Neural progenitor cell (in vitro differentiated cells): ENCODE measurements around the gene FAM163B.
"Not testable (repeated sequence)": the region's sequence is repeated elsewhere in the genome, so short reads cannot be mapped to it uniquely, and the experiment has no call there.

Experiments used
- EZH2 ChIP-seq: fragments of 200-600 bp; sonication (generic); IDR thresholded peaks from 2 replicates; pipeline ENCODE4 v1.6.1; 2017; ENCODE audit warnings: antibody characterized with exemption, mild to moderate bottlenecking, moderate library complexity
- TF ChIP-seq, protein P1 (sequence below): fragments of 200-600 bp; sonication (generic); IDR thresholded peaks from 2 replicates; pipeline ENCODE4 v1.5.1; 2017; ENCODE audit warnings: antibody characterized with exemption, mild to moderate bottlenecking

DNA sequence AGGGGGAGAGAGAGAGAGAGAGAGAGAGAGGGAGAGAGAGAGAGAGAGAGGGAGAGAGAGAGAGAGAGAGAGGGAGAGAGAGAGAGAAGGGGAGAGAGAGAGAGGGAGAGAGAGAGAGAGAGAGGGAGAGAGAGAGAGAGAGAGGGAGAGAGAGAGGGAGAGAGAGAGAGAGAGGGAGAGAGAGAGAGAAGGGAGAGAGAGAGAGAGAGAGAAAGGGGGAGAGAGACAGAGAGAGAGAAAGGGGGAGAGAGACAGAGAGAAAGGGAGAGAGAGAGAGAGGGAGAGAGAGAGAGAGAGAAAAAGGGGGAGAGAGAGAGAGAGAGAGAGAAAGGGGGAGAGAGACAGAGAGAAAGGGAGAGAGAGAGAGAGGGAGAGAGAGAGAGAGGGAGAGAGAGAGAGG, 45.4 kb downstream of the FAM163B start:
- TF ChIP-seq, protein P1, sequence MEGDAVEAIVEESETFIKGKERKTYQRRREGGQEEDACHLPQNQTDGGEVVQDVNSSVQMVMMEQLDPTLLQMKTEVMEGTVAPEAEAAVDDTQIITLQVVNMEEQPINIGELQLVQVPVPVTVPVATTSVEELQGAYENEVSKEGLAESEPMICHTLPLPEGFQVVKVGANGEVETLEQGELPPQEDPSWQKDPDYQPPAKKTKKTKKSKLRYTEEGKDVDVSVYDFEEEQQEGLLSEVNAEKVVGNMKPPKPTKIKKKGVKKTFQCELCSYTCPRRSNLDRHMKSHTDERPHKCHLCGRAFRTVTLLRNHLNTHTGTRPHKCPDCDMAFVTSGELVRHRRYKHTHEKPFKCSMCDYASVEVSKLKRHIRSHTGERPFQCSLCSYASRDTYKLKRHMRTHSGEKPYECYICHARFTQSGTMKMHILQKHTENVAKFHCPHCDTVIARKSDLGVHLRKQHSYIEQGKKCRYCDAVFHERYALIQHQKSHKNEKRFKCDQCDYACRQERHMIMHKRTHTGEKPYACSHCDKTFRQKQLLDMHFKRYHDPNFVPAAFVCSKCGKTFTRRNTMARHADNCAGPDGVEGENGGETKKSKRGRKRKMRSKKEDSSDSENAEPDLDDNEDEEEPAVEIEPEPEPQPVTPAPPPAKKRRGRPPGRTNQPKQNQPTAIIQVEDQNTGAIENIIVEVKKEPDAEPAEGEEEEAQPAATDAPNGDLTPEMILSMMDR = not testable (repeated sequence)
- TF ChIP-seq EZH2 = not testable (repeated sequence)
